Right atrium auricular region (tissue), 2 donors: ENCODE results near the gene BRSK1. TPM values are rescaled to one million over a fixed set of nuclear protein-coding genes. Genes with fewer than 3 reads are reported as not detected.

ENCODE experiments used
- DNase-seq: peaks from one replicate; pipeline ENCODE4 v3.0.0-alpha.2; 2019; ENCODE audit warnings: low spot score
- H3K27ac ChIP-seq, 2 donors: fragments of 200-600 bp; sonication (generic); 1 replicate in 1 of 2; 2 replicates in 1 of 2; pipeline ENCODE4 v1.5.1; 2016 to 2019
- H3K27me3 ChIP-seq, 2 donors: fragments of 200-600 bp; sonication (generic); one replicate each; pipeline versions ENCODE4 v1.5.1 to v1.6.0; 2017 to 2019
- H3K36me3 ChIP-seq: fragments of 200-600 bp; sonication (generic); one replicate; pipeline ENCODE4 v1.5.1; 2016
- H3K4me1 ChIP-seq, 2 donors: fragments of 200-600 bp; sonication (generic); one replicate each; pipeline versions ENCODE4 v1.5.1 to v1.6.0; 2017 to 2019
- H3K4me3 ChIP-seq, 2 donors: fragments of 200-600 bp; sonication (generic); 1 replicate in 1 of 2; 2 replicates in 1 of 2; pipeline ENCODE4 v1.5.1; 2017 to 2019; ENCODE audit warnings: mild to moderate bottlenecking in 1 of 2, moderate library complexity in 1 of 2
- H3K9me3 ChIP-seq, 2 donors: fragments of 200-600 bp; sonication (generic); one replicate each; pipeline ENCODE4 v1.5.1; 2019
- total RNA-seq, 2 donors: library from RNA; depleted of rRNA; stranded (reverse); fragments of >200 nt; gene quantifications; one replicate each; pipeline ENCODE4 v1.1.0, GENCODE V29; 2016
- TF ChIP-seq, protein P1 (sequence below), 2 donors: fragments of 200-600 bp; sonication (generic); IDR thresholded peaks; one replicate each; pipeline ENCODE4 v1.5.1; 2019; ENCODE audit warnings: antibody characterized with exemption in 2 of 2

BRSK1 gene
- total RNA-seq, 2 donors from 2014 or later = 5.6 to 15.6 TPM

DNA sequence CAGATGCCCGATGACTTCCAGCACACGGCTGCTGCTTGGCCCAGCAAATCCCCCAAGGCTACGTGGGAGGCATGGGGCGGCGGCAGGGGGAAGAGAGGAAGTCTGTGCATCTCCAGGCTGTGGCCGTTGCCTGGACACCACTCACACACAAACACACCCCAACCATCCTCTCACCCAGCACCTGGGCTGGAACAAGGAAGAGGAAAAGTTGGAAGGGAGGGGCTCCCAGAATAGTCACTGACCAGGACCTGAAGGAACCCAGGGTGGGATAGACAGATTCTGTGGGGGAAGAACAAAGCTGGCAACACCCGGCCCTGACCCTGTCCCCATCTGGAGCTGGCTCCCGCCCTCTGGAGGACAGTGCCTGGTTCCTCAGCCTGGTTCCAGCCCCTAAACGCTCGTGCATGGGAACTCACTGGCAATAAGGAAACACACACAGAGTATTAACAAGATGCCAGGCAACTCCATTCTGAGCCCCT, 36.1 kb upstream of the BRSK1 start:
- Histone ChIP-seq H3K27ac (peak overlapping the region in 1 of 2 donors; percentile 29), H3K36me3 (peaks cover 40% of the 10 kb centered on the region), H3K4me1 (peaks cover 0 to 44% of the 10 kb centered on the region in 2 donors), H3K27me3 (no peaks in the 10 kb centered on the region), H3K4me3 (no peak overlapping the region), H3K9me3 (no peaks in the 10 kb centered on the region)
- TF ChIP-seq, protein P1, sequence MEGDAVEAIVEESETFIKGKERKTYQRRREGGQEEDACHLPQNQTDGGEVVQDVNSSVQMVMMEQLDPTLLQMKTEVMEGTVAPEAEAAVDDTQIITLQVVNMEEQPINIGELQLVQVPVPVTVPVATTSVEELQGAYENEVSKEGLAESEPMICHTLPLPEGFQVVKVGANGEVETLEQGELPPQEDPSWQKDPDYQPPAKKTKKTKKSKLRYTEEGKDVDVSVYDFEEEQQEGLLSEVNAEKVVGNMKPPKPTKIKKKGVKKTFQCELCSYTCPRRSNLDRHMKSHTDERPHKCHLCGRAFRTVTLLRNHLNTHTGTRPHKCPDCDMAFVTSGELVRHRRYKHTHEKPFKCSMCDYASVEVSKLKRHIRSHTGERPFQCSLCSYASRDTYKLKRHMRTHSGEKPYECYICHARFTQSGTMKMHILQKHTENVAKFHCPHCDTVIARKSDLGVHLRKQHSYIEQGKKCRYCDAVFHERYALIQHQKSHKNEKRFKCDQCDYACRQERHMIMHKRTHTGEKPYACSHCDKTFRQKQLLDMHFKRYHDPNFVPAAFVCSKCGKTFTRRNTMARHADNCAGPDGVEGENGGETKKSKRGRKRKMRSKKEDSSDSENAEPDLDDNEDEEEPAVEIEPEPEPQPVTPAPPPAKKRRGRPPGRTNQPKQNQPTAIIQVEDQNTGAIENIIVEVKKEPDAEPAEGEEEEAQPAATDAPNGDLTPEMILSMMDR (IDR thresholded peaks at IDR 0.05) = peak in 1 of 2 donors; percentile 20
- DNase-seq = no peak

DNA sequence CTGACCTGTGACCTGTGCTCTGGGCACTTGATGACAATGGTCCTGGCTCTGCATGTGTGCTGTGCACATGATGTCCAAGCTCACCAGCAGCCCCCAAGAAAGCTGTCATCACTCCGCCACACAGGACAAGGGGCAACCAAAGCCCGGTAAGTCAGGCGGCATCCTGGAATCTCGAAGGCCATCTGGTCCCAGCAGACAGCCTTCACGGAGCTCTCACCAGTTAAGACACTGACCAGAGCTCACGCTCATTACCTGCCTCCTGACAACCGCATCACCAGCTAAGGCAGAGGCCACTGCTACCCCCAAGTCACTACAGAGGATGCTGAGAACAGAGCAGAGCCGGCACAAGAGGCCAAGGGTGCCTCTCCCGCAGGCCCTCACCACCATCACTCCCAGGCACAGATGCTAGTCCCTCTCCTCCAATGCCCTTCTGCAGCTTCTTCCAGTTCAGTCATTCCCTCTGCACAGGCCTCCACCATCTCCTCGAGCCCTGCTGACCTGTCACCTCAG, 35.6 kb upstream of the BRSK1 start:
- no peaks in the 10 kb centered on the region for H3K27me3 ChIP-seq
- peaks cover 0 to 48% of the 10 kb centered on the region in 2 donors for H3K4me1 ChIP-seq
- TF ChIP-seq, protein P1 (IDR thresholded peaks at IDR 0.05) = no peak
- DNase-seq = no peak
- peaks cover 35% of the 10 kb centered on the region for H3K36me3 ChIP-seq
- peak overlapping the region in 1 of 2 donors; percentile 29 for H3K27ac ChIP-seq
- no peak overlapping the region for H3K4me3 ChIP-seq
- no peaks in the 10 kb centered on the region for H3K9me3 ChIP-seq

DNA sequence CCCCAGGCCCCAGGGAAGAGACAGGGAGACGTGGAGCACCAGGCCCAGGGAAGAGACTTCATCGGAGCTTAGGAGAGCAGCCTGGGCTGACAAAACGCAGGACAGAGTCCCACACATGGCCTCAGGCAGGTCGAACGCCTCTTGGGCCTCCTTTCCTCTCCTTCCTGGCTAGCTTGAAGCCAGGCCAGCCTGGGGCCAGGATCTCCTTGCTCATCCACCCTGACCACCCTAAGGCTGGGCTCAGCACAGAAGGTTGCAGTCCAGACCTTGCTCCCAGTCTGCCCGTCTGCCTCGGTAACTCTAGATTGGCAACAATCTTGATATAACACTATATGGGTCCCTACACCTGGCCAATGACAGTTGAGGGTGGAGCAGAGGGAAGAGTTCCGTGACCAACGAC, 35.1 kb upstream of the BRSK1 start:
- peak overlapping the region in 1 of 2 donors; percentile 29 for H3K27ac ChIP-seq
- TF ChIP-seq, protein P1 (IDR thresholded peaks at IDR 0.05) = no peak
- no peaks in the 10 kb centered on the region for H3K27me3 ChIP-seq
- DNase-seq = no peak
- peaks cover 0 to 53% of the 10 kb centered on the region in 2 donors for H3K4me1 ChIP-seq
- H3K36me3 ChIP-seq = peaks cover 31% of the 10 kb centered on the region
- H3K9me3 ChIP-seq = no peaks in the 10 kb centered on the region
- H3K4me3 ChIP-seq = no peak overlapping the region

DNA sequence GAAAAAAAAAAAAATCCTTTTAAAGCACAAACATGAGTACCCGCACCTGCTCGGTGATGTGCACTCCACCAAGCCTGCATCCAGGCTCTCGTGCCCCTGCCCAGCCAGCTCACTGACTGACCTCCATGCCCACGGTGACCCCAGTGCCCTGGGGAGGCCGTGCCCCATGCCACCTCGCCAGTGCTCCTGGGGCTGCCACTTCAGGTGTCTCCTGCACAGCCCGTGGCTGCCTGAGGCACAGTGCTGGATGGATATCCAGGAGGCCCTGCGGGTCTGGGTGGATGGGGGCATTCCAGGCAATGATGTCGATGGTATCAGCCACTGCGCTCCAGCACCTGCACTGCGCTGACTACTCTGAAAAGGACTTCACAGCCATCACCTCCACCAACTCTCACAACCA, 34.0 kb upstream of the BRSK1 start:
- H3K4me3 ChIP-seq = no peak overlapping the region
- peaks cover 0 to 64% of the 10 kb centered on the region in 2 donors for H3K4me1 ChIP-seq
- H3K36me3 ChIP-seq = peaks cover 19% of the 10 kb centered on the region
- no peaks in the 10 kb centered on the region for H3K27me3 ChIP-seq
- no peak for DNase-seq
- no peaks in the 10 kb centered on the region for H3K9me3 ChIP-seq
- TF ChIP-seq, protein P1 (IDR thresholded peaks at IDR 0.05) = no peak
- no peak overlapping the region for H3K27ac ChIP-seq

DNA sequence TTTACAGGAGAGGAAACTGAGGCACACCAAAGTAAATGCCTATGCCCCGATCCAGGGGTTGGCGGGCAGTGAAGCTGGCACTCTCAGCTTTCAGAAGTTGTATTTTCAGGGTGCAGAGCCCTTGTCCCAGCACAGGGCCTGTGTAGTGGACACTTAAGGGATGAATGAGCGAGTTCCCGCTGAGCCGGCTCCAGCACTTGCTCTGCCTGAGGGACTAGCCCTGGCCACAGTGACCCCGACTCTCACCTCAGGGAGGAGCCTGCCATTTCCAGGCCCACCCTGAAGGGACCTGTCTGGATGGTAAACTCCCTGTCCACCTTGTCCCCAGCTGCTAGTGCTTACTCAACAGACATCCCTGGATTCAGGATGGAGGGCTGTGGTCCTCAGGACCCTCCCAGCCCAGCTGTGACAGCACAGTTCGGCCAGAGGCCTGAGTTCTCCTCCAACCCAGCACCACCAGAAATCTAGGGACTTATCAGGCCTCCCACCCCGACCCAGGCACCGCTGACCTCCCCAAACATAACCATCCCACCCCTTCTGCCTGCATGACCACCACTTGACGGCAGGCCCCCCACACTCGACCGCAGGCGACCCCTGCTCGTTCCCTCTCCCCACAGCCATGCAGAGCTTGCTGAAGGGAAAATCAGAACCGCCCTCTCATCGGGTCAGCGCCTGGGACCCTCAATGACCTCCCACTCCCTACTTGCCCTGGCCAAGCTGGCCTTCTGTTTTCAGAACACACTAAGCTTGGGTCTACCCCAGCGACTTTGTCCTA, 33.3 kb upstream of the BRSK1 start:
- TF ChIP-seq, protein P1 (IDR thresholded peaks at IDR 0.05) = no peak
- peaks cover 0 to 70% of the 10 kb centered on the region in 2 donors for H3K4me1 ChIP-seq

More for the DNA sequence above, 33.3 kb upstream of the BRSK1 start:
- H3K27me3 ChIP-seq = no peaks in the 10 kb centered on the region
- no peaks in the 10 kb centered on the region for H3K9me3 ChIP-seq
- H3K27ac ChIP-seq = no peak overlapping the region
- no peak overlapping the region for H3K4me3 ChIP-seq
- no peak for DNase-seq
- H3K36me3 ChIP-seq = peaks cover 13% of the 10 kb centered on the region
